MV-4-11 (cell line): ENCODE results near the gene ARHGEF33.
A peak's percentile ranks its signal among the peaks of the same experiment; 100 is the strongest.

Experiments
- DNase-seq: peaks from one replicate; lab custom pipeline; 2025; lab: John Stamatoyannopoulos, UW

Gene ARHGEF33

DNA sequence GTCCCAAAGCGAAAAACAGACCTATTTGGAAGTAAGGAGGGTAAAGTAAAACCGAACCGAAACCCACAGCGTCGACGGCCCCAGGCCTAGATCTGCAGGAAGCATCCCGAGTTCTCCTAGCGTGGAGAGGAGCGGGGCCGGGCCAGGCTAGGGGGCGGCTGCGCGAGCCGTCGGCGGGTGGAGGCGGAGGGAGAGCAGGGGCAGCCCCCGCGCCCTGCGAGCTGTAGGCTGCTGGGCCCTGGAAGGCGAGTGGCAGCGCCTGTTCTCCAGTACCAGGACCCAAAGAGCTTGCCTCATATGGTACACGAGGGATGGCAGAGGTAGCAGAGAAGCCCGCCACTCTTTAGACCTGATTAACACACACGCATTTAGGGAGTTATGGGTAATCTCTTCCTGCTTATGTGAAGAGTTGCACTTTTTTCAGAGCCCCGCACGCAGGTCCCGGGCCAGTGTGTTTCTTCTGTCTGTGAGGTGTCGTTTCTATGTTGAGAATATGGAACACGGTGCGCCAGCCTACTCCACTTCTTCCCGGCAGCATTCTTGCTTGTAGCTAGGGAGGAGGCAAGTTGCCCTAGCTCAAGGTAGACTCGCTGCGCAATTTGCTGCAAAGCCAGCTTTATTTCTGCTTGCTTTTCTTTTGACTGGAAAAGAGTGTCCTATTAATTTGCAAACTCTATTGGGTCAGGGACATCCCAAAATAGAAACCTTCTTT, 71.1 kb downstream of the ARHGEF33 start:
- DNase-seq = no peak

DNA sequence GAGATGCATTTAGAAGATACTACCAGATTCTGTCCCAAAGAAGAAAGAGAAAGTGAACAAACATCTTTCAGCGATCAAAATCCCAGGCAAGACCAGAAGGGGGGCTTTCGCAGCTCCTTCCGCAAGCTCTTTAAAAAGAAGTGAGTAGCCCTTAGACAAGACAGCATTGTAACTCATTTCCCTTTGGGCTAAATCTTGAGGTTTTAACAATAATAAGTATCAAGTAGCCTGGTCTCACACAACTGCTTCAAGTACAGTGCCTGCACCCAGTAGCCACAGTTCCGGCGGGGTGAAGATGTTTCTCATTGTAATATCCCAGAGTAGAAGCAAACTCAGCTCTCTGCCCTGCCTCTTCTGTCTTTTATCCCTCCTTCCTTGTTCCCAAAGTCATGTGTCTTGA, 76.3 kb downstream of the ARHGEF33 start:
- DNase-seq = no peak

DNA sequence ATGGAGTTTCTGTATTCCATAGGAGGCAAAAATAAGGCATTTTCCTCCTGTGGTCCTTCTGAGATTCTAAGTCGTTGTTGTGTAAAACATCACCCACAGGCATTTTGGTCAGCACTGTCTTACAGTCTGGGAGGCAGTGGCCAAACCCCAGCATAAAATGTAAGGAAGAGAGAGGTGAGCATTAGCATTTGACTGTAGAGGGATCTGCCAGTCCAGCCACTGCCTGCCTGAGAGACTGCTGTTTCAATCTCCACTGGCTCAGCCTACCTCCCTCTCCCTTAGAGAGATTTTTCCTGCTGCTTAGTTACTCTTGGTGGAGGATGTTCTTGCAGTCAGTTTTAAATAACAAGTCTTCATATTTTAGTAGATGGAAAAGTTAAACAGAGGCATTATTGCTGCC, 77.0 kb downstream of the ARHGEF33 start:
- DNase-seq = no peak

DNA sequence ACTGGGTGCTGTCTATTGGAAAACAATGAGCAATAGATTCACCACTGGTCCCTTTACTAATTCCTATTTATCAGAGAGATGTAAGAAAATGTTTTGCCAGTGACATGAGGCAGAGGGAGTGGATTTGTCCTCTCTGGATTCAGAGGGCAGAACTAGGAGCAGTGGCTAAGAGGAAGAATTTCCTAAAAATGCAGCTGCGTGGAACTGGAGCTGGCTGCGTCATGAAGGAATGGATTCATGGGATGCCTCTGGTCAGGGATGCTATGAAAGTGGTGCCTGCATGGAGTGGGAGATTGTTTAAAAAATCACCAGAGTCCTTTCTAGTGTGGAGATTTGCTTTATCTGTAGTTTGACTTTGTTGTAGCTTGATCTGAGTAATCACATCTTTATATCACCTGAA, 78.3 kb downstream of the ARHGEF33 start:
- DNase-seq = no peak

DNA sequence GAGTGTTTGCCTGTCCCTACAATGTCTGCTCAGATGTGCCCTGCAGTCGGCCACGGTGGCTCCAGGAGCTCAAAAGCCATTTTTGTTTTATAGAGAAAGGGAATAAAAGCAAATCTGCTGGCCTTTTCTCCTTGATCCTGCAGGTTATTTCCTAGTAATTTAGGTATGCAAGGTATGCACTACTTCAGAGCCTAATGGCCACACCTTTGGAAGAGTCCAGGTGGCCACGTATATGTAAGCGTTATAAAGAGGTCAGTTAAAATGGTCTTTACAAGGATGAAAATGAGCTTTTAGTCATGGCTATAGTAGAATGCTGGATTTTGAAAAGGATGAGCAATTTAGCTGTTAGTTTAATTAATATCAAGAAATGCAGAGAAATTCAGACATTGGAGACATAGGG, 81.7 kb downstream of the ARHGEF33 start:
- no peak for DNase-seq

DNA sequence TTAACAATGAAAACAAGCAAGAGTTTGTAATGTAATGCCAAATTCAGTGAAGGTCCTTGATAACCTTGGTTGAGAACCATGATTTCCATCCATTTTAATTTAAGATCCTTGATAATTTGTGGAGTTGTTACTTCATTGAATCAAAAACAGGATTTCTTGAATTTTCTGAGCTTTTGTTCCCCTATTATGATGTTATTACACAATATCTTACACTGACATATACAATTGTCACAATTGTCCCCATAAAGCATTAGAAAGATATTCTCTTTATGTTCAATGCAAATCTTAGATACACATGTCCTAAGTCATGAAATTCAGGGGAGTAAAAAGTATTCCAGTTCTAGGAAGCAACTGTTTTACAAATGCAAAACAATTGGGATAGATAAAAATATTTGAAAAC, 83.6 kb downstream of the ARHGEF33 start:
- no peak for DNase-seq

DNA sequence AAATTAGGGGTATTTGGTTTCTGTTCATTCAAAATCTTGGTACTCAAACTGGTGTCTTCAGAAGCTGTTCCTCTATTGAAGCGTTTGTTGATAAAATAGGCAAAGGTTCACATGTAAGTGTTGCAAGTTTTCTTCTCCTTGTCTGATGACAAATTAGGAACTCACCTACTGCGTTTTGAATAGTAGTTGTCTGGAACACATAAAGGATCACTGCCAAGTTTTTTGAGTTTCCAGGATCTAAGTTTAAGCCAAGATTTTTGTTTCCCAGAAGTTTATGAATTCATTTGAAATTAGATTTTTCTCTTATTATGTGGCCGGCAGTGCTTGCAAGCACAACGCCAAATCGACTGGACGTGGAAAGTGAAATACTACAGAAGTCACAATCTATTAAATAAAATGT, 85.4 kb downstream of the ARHGEF33 start:
- DNase-seq = no peak

DNA sequence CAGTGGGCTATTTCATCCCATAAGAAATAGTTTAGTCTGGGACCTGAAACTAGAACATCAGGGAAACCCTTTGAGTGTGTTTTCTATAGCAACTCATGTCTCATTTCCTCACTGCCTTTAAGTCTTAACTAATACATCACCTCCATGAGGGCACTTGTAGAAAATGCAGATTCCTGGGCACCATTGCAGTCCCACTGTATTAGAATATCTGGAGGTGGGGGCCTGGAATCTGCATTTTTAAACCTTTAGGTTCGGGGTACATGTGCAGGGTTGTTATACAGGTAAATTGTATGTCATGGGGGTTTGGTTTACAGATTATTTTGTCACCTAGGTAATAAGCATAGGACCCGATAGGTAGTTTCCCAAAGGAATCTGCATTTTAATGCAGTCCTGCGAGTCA, 87.4 kb downstream of the ARHGEF33 start:
- DNase-seq = no peak

DNA sequence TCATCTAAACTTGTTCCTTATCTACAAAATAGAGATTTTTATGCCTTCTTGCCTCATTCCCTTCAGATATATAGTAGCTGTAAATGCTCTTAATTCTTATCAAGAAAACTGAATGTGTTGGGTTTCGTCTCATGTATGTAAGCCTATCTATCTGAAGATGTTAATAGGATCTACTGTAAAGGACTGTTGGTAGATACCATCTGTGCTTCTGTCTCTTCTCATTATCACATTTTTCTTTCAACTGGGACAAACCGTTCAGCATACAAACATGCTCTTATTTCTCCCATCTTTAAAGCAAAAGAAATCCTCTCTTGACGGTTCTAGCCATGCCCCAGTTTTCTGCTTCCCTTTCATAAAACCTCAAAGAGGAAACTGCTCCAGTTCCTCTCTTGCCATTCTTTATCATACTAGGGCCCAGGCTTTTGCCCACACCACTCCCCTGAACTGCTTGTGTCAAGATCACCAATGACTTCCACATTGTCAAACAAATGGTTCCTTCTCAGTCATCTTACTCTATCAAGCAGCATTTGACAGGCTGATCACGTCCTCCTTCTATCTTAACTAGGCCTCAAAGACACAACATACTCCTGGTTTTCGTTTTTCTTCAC, 88.7 kb downstream of the ARHGEF33 start:
- peak; percentile 72 for DNase-seq

DNA sequence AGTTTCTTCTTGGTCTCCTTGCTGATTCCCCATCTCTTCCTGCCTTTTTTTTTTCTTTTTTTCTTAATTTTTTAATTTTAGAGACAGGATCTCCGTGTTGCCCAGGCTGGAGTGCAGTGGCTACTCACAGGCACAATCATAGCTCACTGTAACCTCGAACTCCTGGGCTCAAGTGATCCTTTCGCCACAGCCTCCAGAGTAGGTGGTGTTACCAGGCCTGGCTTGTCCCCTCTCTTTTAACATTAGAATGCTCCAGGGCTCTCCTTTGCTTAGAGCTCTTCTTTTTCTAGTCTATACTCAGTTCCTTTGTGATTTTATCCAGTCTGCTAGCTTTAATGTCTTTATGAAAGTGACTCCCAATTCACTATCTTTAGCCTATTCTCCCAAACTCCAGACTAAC, 89.2 kb downstream of the ARHGEF33 start:
- no peak for DNase-seq

DNA sequence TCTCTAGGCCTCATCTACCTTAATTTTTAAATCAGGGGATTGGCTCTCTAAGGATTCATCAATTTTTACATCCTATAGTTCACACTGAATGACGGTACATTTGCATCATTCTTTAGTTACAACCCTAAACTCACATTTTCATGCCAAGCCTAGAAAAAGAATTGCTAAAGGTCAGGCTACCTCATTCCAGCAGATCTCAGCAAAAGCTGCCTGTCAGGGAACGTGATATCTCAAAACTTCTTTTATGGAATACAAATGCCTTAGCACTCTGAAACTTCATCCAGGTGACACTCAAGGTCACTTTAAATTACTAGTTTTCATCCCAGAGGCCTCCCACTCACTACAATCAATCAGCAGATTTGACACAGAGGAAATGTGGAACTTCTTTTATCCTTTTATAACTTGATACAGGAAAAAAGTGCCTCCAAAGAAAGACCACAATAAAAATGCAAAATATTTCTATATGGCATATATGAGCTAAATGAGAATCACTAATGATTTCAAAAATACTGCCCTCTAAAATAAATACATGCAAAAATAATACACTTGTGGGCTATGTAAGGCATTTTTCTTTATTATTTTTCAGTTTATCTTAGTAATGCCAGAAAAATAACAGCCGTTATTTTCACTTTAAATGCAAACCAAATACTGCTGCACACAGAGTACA, 91.5 kb downstream of the ARHGEF33 start:
- no peak for DNase-seq

DNA sequence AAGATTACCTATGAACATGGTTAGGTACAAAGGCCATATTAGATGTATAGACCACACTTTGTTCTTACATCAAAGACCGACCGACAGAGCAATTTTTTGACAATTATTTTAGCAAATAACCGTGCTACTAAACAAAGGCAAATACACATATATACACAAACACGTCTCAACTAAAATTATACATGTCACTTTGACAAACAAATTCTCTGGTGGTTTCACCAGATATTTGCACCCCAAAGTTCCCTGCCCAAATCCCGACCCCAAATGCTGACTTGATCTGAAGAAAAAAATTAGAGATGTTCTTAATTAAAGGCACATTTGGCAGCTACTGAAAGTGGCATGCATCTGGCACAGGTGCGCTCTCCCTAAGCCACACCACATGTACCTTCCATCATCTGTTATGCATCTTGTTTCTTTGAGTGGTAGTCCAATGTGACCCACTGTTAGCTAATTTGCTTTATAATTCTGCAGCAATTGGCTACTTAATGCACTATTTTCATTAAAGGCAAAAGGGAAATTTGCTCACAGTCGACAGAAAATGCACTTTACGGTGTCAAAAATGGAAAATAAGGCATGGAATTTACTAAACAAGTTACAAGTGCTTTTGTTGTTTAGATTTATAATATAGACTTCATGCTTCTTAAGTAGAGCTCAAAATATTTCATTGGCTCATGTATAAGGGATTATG, 92.1 kb downstream of the ARHGEF33 start:
- DNase-seq = no peak

DNA sequence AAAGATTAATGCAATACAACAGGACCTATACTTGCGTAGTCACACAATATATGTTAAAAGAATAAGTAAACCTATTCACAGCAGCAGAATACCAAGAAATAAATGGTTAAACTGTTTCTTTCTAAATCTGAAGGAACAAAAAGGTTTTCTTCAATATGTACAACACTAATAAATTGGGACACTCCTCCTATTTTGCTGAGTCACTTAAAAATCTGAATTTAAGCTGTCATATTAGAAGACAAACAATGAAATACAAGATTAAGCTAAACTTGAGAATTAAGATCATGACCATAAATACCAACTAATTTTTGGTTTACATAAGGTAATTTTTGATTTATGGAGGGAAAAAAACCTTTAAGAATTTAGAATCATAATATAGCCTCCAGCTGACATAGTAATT, 92.8 kb downstream of the ARHGEF33 start:
- no peak for DNase-seq

DNA sequence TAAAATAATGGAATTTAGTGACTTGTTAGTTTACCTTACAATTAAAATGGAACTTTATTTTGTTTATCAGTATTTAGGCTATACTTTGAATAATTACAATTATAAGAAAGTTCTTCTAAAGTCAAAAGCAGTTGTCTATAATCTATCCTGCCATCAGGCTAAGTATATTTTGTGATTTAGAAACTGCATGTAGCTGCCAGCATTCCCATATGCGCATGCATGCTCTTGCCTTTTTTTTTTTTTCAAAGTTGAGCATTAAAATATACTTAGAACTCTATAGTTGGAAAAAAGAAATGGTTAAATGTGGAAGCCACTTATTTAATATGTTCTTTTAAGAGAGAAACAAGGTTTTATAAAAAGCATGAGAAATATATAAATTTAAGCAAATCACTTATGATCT, 99.0 kb downstream of the ARHGEF33 start:
- no peak for DNase-seq

DNA sequence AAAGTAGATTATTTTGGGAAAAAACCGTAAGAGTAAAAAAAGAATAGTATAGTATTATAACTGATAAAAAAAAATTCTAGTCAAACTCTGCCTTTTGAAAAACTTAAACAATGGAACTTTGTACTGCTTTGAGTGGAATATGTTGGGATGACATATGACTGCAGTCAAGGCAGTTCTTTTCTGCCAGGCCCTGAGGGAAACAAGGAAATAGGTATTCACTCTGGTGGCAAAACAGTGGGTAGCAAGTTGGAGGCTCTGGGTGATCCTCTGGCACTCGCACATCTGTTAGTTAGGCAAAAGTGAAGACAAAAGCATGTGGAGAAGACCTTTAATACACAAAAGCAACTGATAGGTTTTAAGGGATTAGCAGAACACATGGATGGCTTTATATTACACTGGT, 102.2 kb downstream of the ARHGEF33 start:
- DNase-seq = no peak

DNA sequence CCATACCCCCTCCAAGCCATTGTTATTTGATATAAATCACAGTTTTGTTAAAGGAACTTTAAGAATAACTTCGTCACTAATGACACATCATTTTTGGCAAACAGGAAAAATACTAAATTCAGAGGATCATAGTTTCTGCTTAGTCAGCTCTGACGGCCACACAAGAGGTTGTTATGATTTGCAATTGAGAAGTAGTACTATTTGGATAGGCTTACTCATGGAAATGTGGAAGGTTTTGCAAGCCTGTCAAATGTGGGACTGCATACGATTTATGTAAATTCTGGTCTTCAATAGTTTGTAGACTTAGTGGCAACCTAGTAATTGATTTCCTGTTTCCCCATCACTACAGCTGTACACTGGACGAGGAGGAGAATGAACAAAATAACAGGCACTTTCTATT, 108.1 kb downstream of the ARHGEF33 start:
- DNase-seq = peak; percentile 83

DNA sequence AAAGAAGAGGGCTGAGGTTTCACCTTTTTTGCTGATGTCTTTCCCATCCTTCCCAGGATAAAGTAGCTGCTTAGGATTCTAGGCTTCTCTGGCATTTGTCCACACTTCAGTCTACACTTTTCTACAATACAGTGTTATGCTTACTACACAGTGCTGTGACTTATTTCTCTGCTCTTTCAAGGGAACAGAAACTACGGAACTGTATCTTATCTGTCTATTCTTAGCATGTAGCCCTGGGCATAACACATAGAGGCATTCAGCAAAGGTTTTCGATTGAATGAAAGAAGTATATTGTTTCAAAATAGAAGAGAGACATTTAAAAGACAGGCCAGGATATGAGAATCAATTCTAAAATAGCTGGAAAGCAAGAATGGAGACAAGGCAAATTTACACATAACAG, 110.9 kb downstream of the ARHGEF33 start:
- peak; percentile 33 for DNase-seq

DNA sequence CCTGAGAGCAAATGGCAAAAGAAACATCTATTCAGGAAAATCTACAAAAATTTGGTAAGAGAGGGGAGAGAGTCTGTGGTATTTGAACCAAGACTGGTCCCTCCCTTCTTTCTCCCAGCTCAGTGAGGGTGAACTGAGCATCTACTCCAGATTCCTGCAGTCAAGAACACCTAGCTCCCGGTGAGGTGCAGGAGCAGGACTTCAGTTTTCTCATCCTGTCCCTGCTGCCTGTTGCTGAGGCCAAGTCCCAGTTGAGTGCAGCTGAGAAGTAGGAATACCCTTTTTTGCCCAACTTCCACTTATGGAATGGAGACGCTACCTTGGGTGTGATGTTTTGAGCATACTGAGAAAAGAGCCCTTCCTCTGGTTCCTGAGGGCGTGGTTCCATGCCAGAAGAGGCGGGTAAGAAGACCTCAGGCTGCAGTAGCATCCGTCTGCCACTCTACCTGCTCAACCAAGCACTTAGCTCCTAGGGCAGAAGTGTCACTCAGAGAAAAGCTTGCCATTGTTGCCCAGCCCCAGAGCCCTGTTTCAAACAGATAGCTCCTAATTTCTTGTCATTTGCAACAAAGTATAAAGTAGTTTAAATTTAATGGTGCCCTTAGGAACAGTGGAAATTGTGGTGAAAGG, 118.3 kb downstream of the ARHGEF33 start:
- no peak for DNase-seq

DNA sequence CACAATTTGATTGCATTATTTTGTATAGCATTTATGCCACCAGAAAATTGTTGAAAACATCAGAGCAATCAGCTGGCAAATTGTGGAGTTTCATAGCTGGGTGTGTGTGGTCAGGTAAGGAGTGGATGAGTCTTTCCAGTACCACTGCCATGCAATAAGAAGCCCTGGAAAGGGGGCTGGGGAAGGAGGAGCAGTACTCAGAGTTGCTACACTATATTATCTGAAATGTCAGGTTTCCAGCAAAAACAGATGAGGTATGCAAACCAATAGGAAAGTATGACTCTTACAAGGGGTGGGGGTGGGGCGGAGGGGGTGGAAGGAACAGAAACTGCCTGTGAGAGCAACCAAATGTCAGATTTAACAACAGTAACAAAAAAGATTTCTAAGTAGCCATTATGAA, 119.0 kb downstream of the ARHGEF33 start:
- DNase-seq = peak; percentile 15

DNA sequence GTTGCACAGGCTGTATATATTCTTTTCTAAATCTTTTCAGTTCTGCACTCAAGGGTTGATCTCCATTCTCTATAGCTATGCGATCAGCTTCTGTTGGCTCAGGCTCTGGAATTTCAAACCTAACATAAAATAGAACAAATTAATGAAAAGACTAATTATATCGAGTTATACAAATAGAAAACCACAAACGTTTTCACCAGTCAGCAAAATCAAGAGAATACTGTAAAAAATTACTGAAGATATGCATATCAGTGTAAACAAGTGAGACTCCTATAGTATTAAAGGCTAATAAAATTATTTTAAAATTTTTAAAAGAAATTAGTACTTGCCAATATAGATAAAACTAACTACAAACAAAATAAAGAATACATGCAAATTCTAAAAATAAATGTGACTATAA, 124.2 kb downstream of the ARHGEF33 start:
- DNase-seq = no peak

DNA sequence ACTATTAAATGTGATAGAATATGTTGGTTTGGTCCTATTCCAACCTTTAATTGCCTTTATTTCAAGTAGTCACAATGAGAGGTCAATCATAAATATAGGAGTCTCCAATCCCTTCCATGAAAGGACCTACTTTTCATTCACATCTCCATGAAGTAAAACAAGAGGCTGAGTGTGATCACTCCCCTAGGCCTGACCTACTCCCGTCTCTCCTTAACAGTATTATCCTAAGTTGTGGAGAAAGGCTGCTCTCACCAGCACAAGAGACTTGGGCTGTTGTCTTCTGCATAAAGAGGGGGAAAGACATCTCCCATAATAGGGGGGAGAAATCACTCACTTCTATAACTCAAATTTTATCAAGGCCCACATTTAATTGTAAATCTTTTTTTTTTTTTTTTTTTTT, 125.7 kb downstream of the ARHGEF33 start:
- DNase-seq = no peak

DNA sequence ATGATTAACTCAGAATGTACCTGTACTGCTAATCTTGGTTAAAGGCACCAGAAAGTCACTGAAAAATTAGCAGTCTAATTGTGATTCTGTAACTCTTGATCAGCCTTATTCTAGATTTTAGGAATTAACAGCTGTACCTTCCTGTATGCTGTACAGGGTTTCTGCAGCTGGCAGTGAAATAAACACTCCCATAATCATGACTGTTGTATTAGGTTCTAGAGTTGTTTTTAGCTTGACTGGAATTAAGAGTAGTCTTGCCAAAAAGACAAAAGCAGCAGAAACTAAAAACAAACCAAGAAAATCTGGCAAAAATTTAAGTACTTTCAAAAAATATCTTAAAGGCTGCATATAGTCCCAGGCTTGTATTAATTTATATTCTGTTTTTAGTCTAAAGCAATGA, 127.7 kb downstream of the ARHGEF33 start:
- no peak for DNase-seq

DNA sequence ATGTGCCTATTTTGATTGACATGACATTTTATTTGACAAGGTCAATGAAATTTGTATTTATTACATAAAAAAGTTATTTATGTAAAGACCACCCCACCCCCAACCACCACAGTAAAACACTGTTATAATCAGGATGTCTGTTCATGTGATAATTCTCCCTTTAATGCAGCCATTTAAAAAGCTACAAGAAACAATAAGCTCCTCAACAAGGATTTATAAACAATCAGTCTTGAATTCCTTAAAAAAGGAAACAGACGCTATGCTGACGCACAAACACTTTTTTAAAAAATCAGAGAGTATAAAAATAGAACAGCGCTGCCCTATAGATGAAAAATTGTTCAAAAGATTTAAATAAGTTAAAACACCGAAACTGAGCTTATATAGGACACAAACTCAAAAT, 129.0 kb downstream of the ARHGEF33 start:
- DNase-seq = no peak
